MM.1S (cell line): Measurements from ENCODE around the gene ARMC9.

Experiments
- DNase-seq: peaks from one replicate; pipeline ENCODE4 v3.0.0-alpha.2; 2015
- H2AFZ ChIP-seq: fragments of 300-600 bp; sonication (generic); 2 replicates; pipeline ENCODE4 v1.6.0; 2016; ENCODE audit warnings: antibody characterized with exemption, low read length
- H3F3A ChIP-seq: fragments of 300-600 bp; sonication (generic); 2 replicates; pipeline ENCODE4 v1.6.1; 2016; ENCODE audit warnings: mild to moderate bottlenecking, antibody characterized with exemption, low read length, moderate library complexity, mixed read lengths; ENCODE audit not compliant: insufficient read depth
- H3K27ac ChIP-seq: fragments of 300-600 bp; sonication (generic); 2 replicates; pipeline ENCODE4 v1.5.1; 2016; ENCODE audit warnings: mild to moderate bottlenecking, low read length
- H3K27me3 ChIP-seq: fragments of 300-600 bp; sonication (generic); replicated peaks from 2 replicates; pipeline ENCODE4 v1.6.0; 2016; ENCODE audit warnings: low read length; ENCODE audit not compliant: insufficient read depth
- H3K36me3 ChIP-seq: fragments of 300-600 bp; sonication (generic); replicated peaks from 2 replicates; pipeline ENCODE4 v1.6.1; 2016; ENCODE audit warnings: mild to moderate bottlenecking, low read length, mixed read lengths; ENCODE audit not compliant: insufficient read depth
- H3K4me1 ChIP-seq: fragments of 300-600 bp; sonication (generic); 2 replicates; pipeline ENCODE4 v1.6.1; 2016; ENCODE audit warnings: low read length, mixed read lengths
- H3K4me2 ChIP-seq: fragments of 300-600 bp; sonication (generic); 2 replicates; pipeline ENCODE4 v1.6.0; 2016; ENCODE audit warnings: low read depth, low read length
- H3K4me3 ChIP-seq: fragments of 300-600 bp; sonication (generic); 2 replicates; pipeline ENCODE4 v1.5.1; 2016; ENCODE audit warnings: low read length, mixed read lengths
- H3K79me2 ChIP-seq: fragments of 300-600 bp; sonication (generic); 2 replicates; pipeline ENCODE4 v1.6.1; 2016; ENCODE audit warnings: mixed run types, low read length, mixed read lengths
- H3K9ac ChIP-seq: fragments of 300-600 bp; sonication (generic); 2 replicates; pipeline ENCODE4 v1.6.1; 2016; ENCODE audit warnings: low read length, mixed read lengths
- H3K9me2 ChIP-seq: fragments of 300-600 bp; sonication (generic); replicated peaks from 2 replicates; pipeline ENCODE4 v1.6.1; 2016; ENCODE audit warnings: mild to moderate bottlenecking, low read length, mixed read lengths; ENCODE audit not compliant: insufficient read depth
- H3K9me3 ChIP-seq: fragments of 300-600 bp; sonication (generic); replicated peaks from 2 replicates; pipeline ENCODE4 v1.6.1; 2016; ENCODE audit warnings: mild to moderate bottlenecking, low read length, mixed read lengths; ENCODE audit not compliant: insufficient read depth
- H4K20me1 ChIP-seq: fragments of 300-600 bp; sonication (generic); 2 replicates; pipeline ENCODE4 v1.6.1; 2016; ENCODE audit warnings: mild to moderate bottlenecking, low read length, moderate library complexity, mixed read lengths; ENCODE audit not compliant: insufficient read depth
- EZH2 ChIP-seq: fragments of 300-600 bp; sonication (generic); optimal IDR thresholded peaks from 2 replicates; pipeline ENCODE3; 2017; ENCODE audit warnings: low read depth, mild to moderate bottlenecking, antibody characterized with exemption, low read length, mixed read lengths
- EZH2phosphoT487 ChIP-seq: fragments of 300-600 bp; sonication (generic); IDR thresholded peaks from 2 replicates; pipeline ENCODE4 v1.6.1; 2018; ENCODE audit warnings: antibody characterized with exemption, low read length
- TF ChIP-seq, protein P1 (sequence below): fragments of 300-600 bp; sonication (generic); IDR thresholded peaks from 2 replicates; pipeline ENCODE4 v1.5.1; 2016; ENCODE audit warnings: antibody characterized with exemption, low read length, mixed read lengths

ARMC9 gene

DNA sequence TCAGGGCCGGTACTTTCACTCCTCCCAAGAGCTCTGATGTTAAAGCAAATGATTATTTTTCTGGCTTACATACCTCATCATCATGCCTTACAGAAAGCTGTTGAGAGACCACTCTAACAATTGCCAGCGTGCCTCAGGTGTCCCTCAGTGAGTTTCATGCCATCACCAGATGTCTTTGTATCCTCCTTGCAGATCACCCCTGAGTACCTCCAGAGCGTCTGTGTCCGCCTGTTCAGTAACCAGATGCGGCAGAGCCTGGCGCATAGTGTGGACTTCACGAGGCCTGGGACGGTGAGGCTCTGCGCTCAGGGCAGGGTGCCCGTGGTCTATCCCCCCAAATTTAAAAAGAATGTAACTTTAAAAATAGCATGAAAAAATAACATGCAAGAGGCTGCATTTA, 41.3 kb downstream of the ARMC9 start:
- Histone ChIP-seq H3K4me2 (no peak overlapping the region), H3K36me3 (no peaks in the 10 kb centered on the region), H3K4me1 (no peaks in the 10 kb centered on the region), H2AFZ (no peak overlapping the region), H3K9me2 (no peaks in the 10 kb centered on the region), H3K4me3 (no peak overlapping the region), H4K20me1 (no peaks in the 10 kb centered on the region), H3K27ac (no peak overlapping the region), H3K79me2 (no peaks in the 10 kb centered on the region), H3K27me3 (no peaks in the 10 kb centered on the region), H3K9me3 (no peaks in the 10 kb centered on the region), H3F3A (no peaks in the 10 kb centered on the region), H3K9ac (no peak overlapping the region)
- no peak for DNase-seq
- TF ChIP-seq, protein P1, sequence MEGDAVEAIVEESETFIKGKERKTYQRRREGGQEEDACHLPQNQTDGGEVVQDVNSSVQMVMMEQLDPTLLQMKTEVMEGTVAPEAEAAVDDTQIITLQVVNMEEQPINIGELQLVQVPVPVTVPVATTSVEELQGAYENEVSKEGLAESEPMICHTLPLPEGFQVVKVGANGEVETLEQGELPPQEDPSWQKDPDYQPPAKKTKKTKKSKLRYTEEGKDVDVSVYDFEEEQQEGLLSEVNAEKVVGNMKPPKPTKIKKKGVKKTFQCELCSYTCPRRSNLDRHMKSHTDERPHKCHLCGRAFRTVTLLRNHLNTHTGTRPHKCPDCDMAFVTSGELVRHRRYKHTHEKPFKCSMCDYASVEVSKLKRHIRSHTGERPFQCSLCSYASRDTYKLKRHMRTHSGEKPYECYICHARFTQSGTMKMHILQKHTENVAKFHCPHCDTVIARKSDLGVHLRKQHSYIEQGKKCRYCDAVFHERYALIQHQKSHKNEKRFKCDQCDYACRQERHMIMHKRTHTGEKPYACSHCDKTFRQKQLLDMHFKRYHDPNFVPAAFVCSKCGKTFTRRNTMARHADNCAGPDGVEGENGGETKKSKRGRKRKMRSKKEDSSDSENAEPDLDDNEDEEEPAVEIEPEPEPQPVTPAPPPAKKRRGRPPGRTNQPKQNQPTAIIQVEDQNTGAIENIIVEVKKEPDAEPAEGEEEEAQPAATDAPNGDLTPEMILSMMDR = no peak
- TF ChIP-seq EZH2 (no peak), EZH2phosphoT487 (no peak)

DNA sequence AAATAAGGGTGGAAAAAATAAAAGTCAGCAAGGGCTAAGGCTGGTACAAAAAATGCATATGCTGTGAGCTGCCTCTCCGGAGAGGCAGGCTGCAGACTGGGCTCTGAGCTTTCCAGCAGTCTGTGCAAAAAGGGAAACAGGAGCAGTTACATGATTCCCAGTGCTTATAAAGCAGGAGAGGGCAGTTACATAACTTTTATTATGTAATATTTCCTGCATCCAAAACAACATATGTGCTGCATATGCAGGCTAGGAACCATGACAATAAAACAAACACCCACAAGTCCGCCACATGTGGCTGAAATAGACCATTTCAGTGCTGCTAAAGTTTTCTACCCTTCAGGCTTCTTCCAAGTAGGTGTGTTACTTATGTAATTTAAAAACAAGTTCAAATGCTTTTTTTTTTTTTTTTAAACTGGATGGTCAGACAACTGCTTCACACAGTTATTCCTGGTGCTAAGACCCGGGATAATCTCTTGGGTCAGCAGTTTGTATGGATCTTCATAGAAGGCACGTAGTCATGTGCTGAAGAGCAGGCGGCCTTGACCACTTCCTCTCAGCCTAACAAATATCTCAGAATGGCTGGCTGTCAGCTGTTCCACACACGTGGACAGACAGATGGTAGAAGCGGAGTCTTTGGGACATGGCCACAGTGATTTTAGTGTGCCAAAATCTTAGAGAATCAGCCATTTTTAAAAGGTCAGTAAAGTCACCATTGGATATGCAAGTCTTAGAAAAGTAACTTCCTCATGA, 43.5 kb downstream of the ARMC9 start:
- no peak for DNase-seq
- TF ChIP-seq, protein P1 = no peak
- TF ChIP-seq EZH2 (no peak), EZH2phosphoT487 (no peak)
- Histone ChIP-seq H3K27ac (no peak overlapping the region), H3K36me3 (no peaks in the 10 kb centered on the region), H3K4me3 (no peak overlapping the region), H3K4me1 (no peaks in the 10 kb centered on the region), H3K27me3 (no peaks in the 10 kb centered on the region), H3K9me2 (no peaks in the 10 kb centered on the region), H4K20me1 (no peaks in the 10 kb centered on the region), H3F3A (no peaks in the 10 kb centered on the region), H3K4me2 (no peak overlapping the region), H3K9me3 (no peaks in the 10 kb centered on the region), H2AFZ (no peak overlapping the region), H3K9ac (no peak overlapping the region), H3K79me2 (no peaks in the 10 kb centered on the region)

DNA sequence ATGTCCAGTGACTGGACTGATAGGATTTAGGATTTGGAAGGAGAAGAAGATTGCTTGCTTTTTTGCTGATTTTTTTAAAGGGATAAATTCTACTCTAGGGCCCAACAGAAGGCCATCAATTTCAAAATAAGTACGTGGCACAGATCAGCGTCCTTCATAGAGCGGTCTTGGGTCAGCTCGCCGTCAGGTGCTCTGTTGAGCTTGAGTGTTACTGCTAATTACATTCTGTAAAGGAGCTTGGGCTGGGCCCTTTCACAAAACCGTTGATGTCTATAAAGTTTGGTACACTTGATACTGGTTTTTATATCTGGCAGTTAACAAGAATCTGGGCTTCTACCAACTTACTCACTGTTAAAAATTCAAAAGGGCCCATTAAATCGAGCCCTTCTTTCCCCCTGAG, 45.4 kb downstream of the ARMC9 start:
- Histone ChIP-seq H4K20me1 (no peaks in the 10 kb centered on the region), H3K36me3 (no peaks in the 10 kb centered on the region), H3K9ac (no peak overlapping the region), H3F3A (no peaks in the 10 kb centered on the region), H3K9me2 (no peaks in the 10 kb centered on the region), H3K27me3 (no peaks in the 10 kb centered on the region), H2AFZ (no peak overlapping the region), H3K4me2 (no peak overlapping the region), H3K9me3 (no peaks in the 10 kb centered on the region), H3K4me1 (no peaks in the 10 kb centered on the region), H3K27ac (no peak overlapping the region), H3K79me2 (no peaks in the 10 kb centered on the region), H3K4me3 (no peak overlapping the region)
- no peak for TF ChIP-seq EZH2
- TF ChIP-seq, protein P1 = no peak
- no peak for TF ChIP-seq EZH2phosphoT487
- no peak for DNase-seq
